NCI-H1048 (cell line): Measurements from ENCODE around the gene EGFR.

Experiments
- DNase-seq: peaks from one replicate; lab custom pipeline; 2025; lab: John Stamatoyannopoulos, UW

The EGFR gene

GRCh38 chr7:55081472-55082227 lies 62.8 kb downstream of the EGFR start:
- no peak for DNase-seq

GRCh38 chr7:55082228-55082603 lies 63.4 kb downstream of the EGFR start:
- DNase-seq: no peak

GRCh38 chr7:55083206-55083605 lies 64.4 kb downstream of the EGFR start:
- DNase-seq: no peak

GRCh38 chr7:55084307-55084706 lies 65.5 kb downstream of the EGFR start:
- no peak for DNase-seq

- no peak for DNase-seq
Measured at GRCh38 chr7:55085511-55086412, 66.9 kb downstream of the EGFR start.

- DNase-seq: no peak
Measured at GRCh38 chr7:55086413-55087201, 67.8 kb downstream of the EGFR start.

GRCh38 chr7:55087521-55087961 lies 68.7 kb downstream of the EGFR start:
- DNase-seq: no peak

GRCh38 chr7:55088107-55088506 lies 69.3 kb downstream of the EGFR start:
- DNase-seq: no peak

GRCh38 chr7:55088620-55089019 lies 69.8 kb downstream of the EGFR start:
- DNase-seq: no peak

GRCh38 chr7:55092186-55092974 lies 73.6 kb downstream of the EGFR start:
- peak; percentile 86 for DNase-seq

GRCh38 chr7:55092975-55093373 lies 74.2 kb downstream of the EGFR start:
- DNase-seq: no peak

- no peak for DNase-seq
Measured at GRCh38 chr7:55093674-55094073, 74.9 kb downstream of the EGFR start.

- no peak for DNase-seq
Measured at GRCh38 chr7:55094092-55094690, 75.4 kb downstream of the EGFR start.

- no peak for DNase-seq
Measured at GRCh38 chr7:55095672-55096071, 76.9 kb downstream of the EGFR start.

GRCh38 chr7:55096323-55096722 lies 77.5 kb downstream of the EGFR start:
- no peak for DNase-seq

GRCh38 chr7:55097100-55097499 lies 78.3 kb downstream of the EGFR start:
- DNase-seq: no peak

- no peak for DNase-seq
Measured at GRCh38 chr7:55099066-55099820, 80.4 kb downstream of the EGFR start.

GRCh38 chr7:55099821-55100543 lies 81.2 kb downstream of the EGFR start:
- DNase-seq: no peak

- DNase-seq: no peak
Measured at GRCh38 chr7:55100544-55101327, 81.9 kb downstream of the EGFR start.
